Endothelial cell of umbilical vein (primary cell): ENCODE measurements around the gene RHOC. TPM values are rescaled to one million over a fixed set of nuclear protein-coding genes. Genes with fewer than 3 reads are reported as not detected.

Experiments used
- BruUV-seq: library from RNA; stranded (reverse); fragments of 400-500 nt; replicated peaks from 2 replicates; lab custom pipeline; 2021; lab: Mats Ljungman, UMichigan
- CTCF ChIA-PET: fragments of 300-600, 350-600 bp; sonication (Branson Sonifier 250); formaldehyde crosslinking; loops from one replicate; lab custom pipeline; 2021; ENCODE audit warnings: antibody characterized with exemption, inconsistent platforms; lab: Charles Lee
- POLR2A ChIA-PET: fragments of 300-600, 350-600 bp; sonication (Branson Sonifier 250); formaldehyde crosslinking; loops from one replicate; lab custom pipeline; 2021; ENCODE audit warnings: antibody characterized with exemption, inconsistent platforms; lab: Charles Lee
- DNase-seq: peaks from one replicate; pipeline ENCODE4 v3.0.0-alpha.2; 2011; ENCODE audit warnings: low read depth, low spot score
- FAIRE-seq: peaks from 2 replicates; lab custom pipeline; 2011; peaks lifted over from hg19 to GRCh38; lab: Jason Lieb, UNC
- H2AFZ ChIP-seq: 2 replicates; pipeline ENCODE4 v1.6.0; 2012; ENCODE audit warnings: low read depth, low read length, control low read depth, inconsistent platforms
- H3K27ac ChIP-seq: 2 replicates; pipeline ENCODE4 v1.5.1; 2011; ENCODE audit warnings: low read depth, mild to moderate bottlenecking, control low read depth, low read length, moderate library complexity; ENCODE audit not compliant: insufficient read depth
- H3K27me3 ChIP-seq, 2 experiments: 2 replicates each; pipeline versions ENCODE4 v1.6.0 to v1.6.1; 2011; ENCODE audit warnings: low read length in 2 of 2, mixed read lengths in 1 of 2; ENCODE audit not compliant: control insufficient read depth in 2 of 2, insufficient read depth in 2 of 2
- H3K36me3 ChIP-seq, 2 experiments: 2 replicates in 1 of 2; 3 replicates in 1 of 2; pipeline ENCODE4 v1.5.1; 2011; ENCODE audit warnings: low read length in 2 of 2, mild to moderate bottlenecking in 1 of 2, moderate library complexity in 1 of 2; ENCODE audit not compliant: control insufficient read depth in 2 of 2, insufficient read depth in 2 of 2; ENCODE audit errors: extremely low read depth in 1 of 2
- H3K4me1 ChIP-seq: 3 replicates; pipeline ENCODE4 v1.5.1; 2011; ENCODE audit warnings: mild to moderate bottlenecking, low read length; ENCODE audit not compliant: control insufficient read depth, insufficient read depth; ENCODE audit errors: extremely low read depth
- H3K4me2 ChIP-seq: 2 replicates; pipeline ENCODE4 v1.6.1; 2011; ENCODE audit warnings: low read length, control low read depth, mixed read lengths; ENCODE audit not compliant: insufficient read depth
- H3K4me3 ChIP-seq, 3 experiments: fragments of 200-600 bp in 1 of 3; sonication (generic), shearing (Covaris generic) in 1 of 3; replicated peaks in 1 of 3; 2 replicates each; pipeline ENCODE4 v1.5.1; 2011 to 2016; ENCODE audit warnings: control low read depth in 3 of 3, low read length in 3 of 3, mild to moderate bottlenecking in 2 of 3, inconsistent platforms in 1 of 3, low read depth in 1 of 3, moderate library complexity in 1 of 3; ENCODE audit not compliant: insufficient read depth in 1 of 3
- H3K79me2 ChIP-seq: 2 replicates; pipeline ENCODE4 v1.6.0; 2012; ENCODE audit warnings: low read length, inconsistent platforms; ENCODE audit not compliant: control insufficient read depth, insufficient read depth
- H3K9ac ChIP-seq: replicated peaks from 2 replicates; pipeline ENCODE3; 2011; ENCODE audit warnings: low read length, control low read depth; ENCODE audit not compliant: insufficient read depth; ENCODE audit errors: extremely low read depth
- H3K9me1 ChIP-seq: replicated peaks from 3 replicates; pipeline ENCODE4 v1.6.0; 2011; ENCODE audit warnings: mild to moderate bottlenecking, low read length; ENCODE audit not compliant: control insufficient read depth, insufficient read depth; ENCODE audit errors: extremely low read depth
- H3K9me3 ChIP-seq: replicated peaks from 2 replicates; pipeline ENCODE4 v1.5.1; 2012; ENCODE audit warnings: low read length, inconsistent platforms; ENCODE audit not compliant: control insufficient read depth, insufficient read depth
- H4K20me1 ChIP-seq: replicated peaks from 2 replicates; pipeline ENCODE3; 2011; ENCODE audit warnings: mild to moderate bottlenecking, low read length; ENCODE audit not compliant: control insufficient read depth, insufficient read depth; ENCODE audit errors: extremely low read depth
- EZH2 ChIP-seq: IDR thresholded peaks from 2 replicates; pipeline ENCODE4 v1.6.1; 2012; ENCODE audit warnings: borderline replicate concordance, low read depth, mild to moderate bottlenecking, moderate library complexity, low read length, inconsistent platforms; ENCODE audit not compliant: severe bottlenecking
- MAX ChIP-seq: IDR thresholded peaks from 2 replicates; pipeline ENCODE4 v1.6.1; 2011; ENCODE audit not compliant: insufficient read depth, insufficient read length
- MYC ChIP-seq: IDR thresholded peaks from one replicate; pipeline ENCODE4 v1.6.1; 2011; ENCODE audit warnings: mild to moderate bottlenecking, low read depth, low read length
- POLR2A ChIP-seq: IDR thresholded peaks from 2 replicates; pipeline ENCODE4 v1.6.1; 2012; ENCODE audit warnings: low read depth, mild to moderate bottlenecking, control low read depth, low read length
- POLR2AphosphoS5 ChIP-seq: IDR thresholded peaks from 2 replicates; pipeline ENCODE4 v1.6.1; 2012; ENCODE audit warnings: low read depth, mild to moderate bottlenecking, control low read depth, low read length, moderate library complexity; ENCODE audit not compliant: insufficient read depth
- dilution Hi-C: fragments of 300-500 bp; cut with MboI; formaldehyde crosslinking; loops from one replicate; pipeline ENCODE4 v1.15.0; 2019; ENCODE audit warnings: low sequenced_read_pairs; ENCODE audit not compliant: extremely low pct_ligation_motif_present
- intact Hi-C: fragments of 100-400 bp; cut with micrococcal nuclease; formaldehyde crosslinking; loops from one replicate; pipeline ENCODE4 v1.10.0; 2022
- polyA plus RNA-seq, 4 experiments: library from polyadenylated mRNA; depleted of rRNA in 3 of 4; stranded (reverse) in 3 of 4; unstranded in 1 of 4; fragments of >200 nt; gene quantifications; 2 replicates each; pipeline versions ENCODE4 v1.2.1 to v1.2.3, GENCODE V29; 2011 to 2012; ENCODE audit warnings: missing spikeins in 1 of 4
- total RNA-seq: library from RNA; stranded (reverse); gene quantifications from 2 replicates; pipeline ENCODE4 v1.2.3, GENCODE V29; 2021

Gene RHOC
- total and polyA plus RNA-seq, 2 donors (not counting 3 experiments of a cell fraction or from before 2014, with no cell fraction given) = 699 to 1,244 TPM

GRCh38 chr1:112702067-112702395 lies 4.9 kb downstream of the RHOC start:
- no peaks in the 10 kb centered on the region for H3K27me3 ChIP-seq
- POLR2A ChIA-PET = interaction anchor here (1.0 kb wide), 1 partner anchor 13 kb away, joined by 4 read pairs; the partner anchor contains the start of gene PPM1J
- H3K79me2 ChIP-seq = peaks cover 48% of the 10 kb centered on the region
- no peaks in the 10 kb centered on the region for H4K20me1 ChIP-seq
- H3K4me2 ChIP-seq = peak overlapping the region; percentile 15
- dilution Hi-C loops (no loop called here), intact Hi-C loops (no loop called here)
- TF ChIP-seq MAX (no peak), MYC (no peak)
- no peak overlapping the region for H3K4me3 ChIP-seq
- peaks cover 72% of the 10 kb centered on the region for H3K4me1 ChIP-seq
- H3K9me3 ChIP-seq = no peaks in the 10 kb centered on the region
- peaks cover 12 to 24% of the 10 kb centered on the region in 2 experiments for H3K36me3 ChIP-seq
- peak overlapping the region; percentile 88 for H3K27ac ChIP-seq
- no peak overlapping the region for H2AFZ ChIP-seq
- FAIRE-seq = no peak
- no TSS peak for BruUV-seq
- CTCF ChIA-PET = interaction anchor here (1.6 kb wide), 1 partner anchor 29 kb away, joined by 6 read pairs; no protein-coding TSS in a partner anchor
- DNase-seq = no peak
- H3K9ac ChIP-seq = no peak overlapping the region
- H3K9me1 ChIP-seq = no peaks in the 10 kb centered on the region

- dilution Hi-C loops (no loop called here), intact Hi-C loops (no loop called here)
- Histone ChIP-seq H4K20me1 (no peaks in the 10 kb centered on the region), H3K9ac (peak overlapping the region; percentile 61), H2AFZ (no peak overlapping the region), H3K4me3 (no peak overlapping the region), H3K79me2 (peaks cover 43% of the 10 kb centered on the region), H3K9me1 (no peaks in the 10 kb centered on the region), H3K9me3 (no peaks in the 10 kb centered on the region), H3K4me2 (peak overlapping the region; percentile 45), H3K27ac (peak overlapping the region; percentile 88), H3K36me3 (peaks cover 13 to 29% of the 10 kb centered on the region in 2 experiments), H3K27me3 (no peaks in the 10 kb centered on the region), H3K4me1 (peaks cover 72% of the 10 kb centered on the region)
- no TSS peak for BruUV-seq
- peak; percentile 23 for TF ChIP-seq POLR2A
- TF ChIP-seq EZH2 = no peak
- peak; percentile 24 for TF ChIP-seq POLR2AphosphoS5
- DNase-seq = no peak
- CTCF ChIA-PET = interaction anchor here (1.0 to 6.7 kb wide), 3 partner anchors 14 to 28 kb away, joined by 4 to 57 read pairs (median 6); partner anchors contain the start of genes MOV10 and PPM1J
- POLR2A ChIA-PET = interaction anchor here (1.0 to 1.2 kb wide), 2 partner anchors 27 to 28 kb away, joined by 5 to 6 read pairs; partner anchors contain the start of gene MOV10
- FAIRE-seq = peak; percentile 35
Observed at GRCh38 chr1:112701227-112702066, 5.5 kb downstream of the RHOC start.
